A549 (cell line): Measurements from ENCODE around the gene ENAH. TPM values are rescaled to one million over a fixed set of nuclear protein-coding genes. Genes with fewer than 3 reads are reported as not detected.

Experiments
- ATAC-seq, 2 experiments: fragments of 200-7000 bp in 1 of 2; fragments of >200 bp in 1 of 2; cut with Nextera tagmentation in 1 of 2; cut with Tn5 transposase in 1 of 2; 3 replicates each; pipeline versions ENCODE4 v1.8.0 to v1.9.1; 2018 to 2020; ENCODE audit warnings: mild to moderate bottlenecking in 1 of 2, moderate library complexity in 1 of 2
- CTCF ChIA-PET: fragments of 300-600 bp; sonication (Branson Sonifier 250); formaldehyde crosslinking; extraction: SDS; loops from one replicate; lab custom pipeline; 2021; ENCODE audit warnings: antibody characterized with exemption, inconsistent platforms; lab: Yijun Ruan, JAX
- POLR2A ChIA-PET: fragments of 350-600 bp; formaldehyde crosslinking; extraction: SDS; loops from one replicate; lab custom pipeline; 2021; ENCODE audit warnings: antibody characterized with exemption, inconsistent platforms; lab: Yijun Ruan, JAX
- DNase-seq, 2 experiments: peaks; one replicate each; pipeline versions ENCODE4 v3.0.0 to v3.0.0-alpha.2; 2011 to 2016; ENCODE audit warnings: low read depth in 1 of 2, low spot score in 1 of 2
- FAIRE-seq: peaks from 2 replicates; lab custom pipeline; 2011; peaks lifted over from hg19 to GRCh38; lab: Jason Lieb, UNC
- H3K27ac ChIP-seq, 2 experiments: fragments of >200 bp; sonication (Bioruptor Twin); formaldehyde crosslinking; 3 replicates each; pipeline ENCODE4 v1.5.1; 2016 to 2017
- H3K4me1 ChIP-seq: fragments of >200 bp; sonication (Bioruptor Twin); formaldehyde crosslinking; 3 replicates; pipeline ENCODE4 v1.6.1; 2016
- H3K4me2 ChIP-seq: fragments of >200 bp; sonication (Bioruptor Twin); formaldehyde crosslinking; 3 replicates; pipeline ENCODE4 v1.6.1; 2016
- H3K4me3 ChIP-seq: fragments of >200 bp; sonication (Bioruptor Twin); formaldehyde crosslinking; 3 replicates; pipeline ENCODE4 v1.5.1; 2016
- H3K9me3 ChIP-seq: fragments of >200 bp; sonication (Bioruptor Twin); formaldehyde crosslinking; 3 replicates; pipeline ENCODE4 v1.6.1; 2016
- CBX8 ChIP-seq: fragments of 200-600 bp; sonication (generic); IDR thresholded peaks from 2 replicates; pipeline ENCODE4 v1.6.1; 2016
- CEBPB ChIP-seq, 2 experiments: fragments of >200 bp in 1 of 2; sonication (Bioruptor Twin) in 1 of 2; formaldehyde crosslinking in 1 of 2; IDR thresholded peaks; 2 replicates each; pipeline ENCODE4 v1.6.1; 2012 to 2016
- EHF ChIP-seq: fragments of 250-450 bp; sonication (Bioruptor Pico); IDR thresholded peaks from 2 replicates; pipeline ENCODE4 v1.5.0; 2020; ENCODE audit warnings: mild to moderate bottlenecking
- FOSL2 ChIP-seq, 2 experiments: fragments of 450-650 bp in 1 of 2; fragments of >200 bp in 1 of 2; sonication (Bioruptor Twin) in 1 of 2; formaldehyde crosslinking; IDR thresholded peaks; 2 replicates each; pipeline versions ENCODE4 v1.5.0 to v1.6.1; 2016 to 2020; ENCODE audit warnings: mild to moderate bottlenecking in 1 of 2, moderate library complexity in 1 of 2
- HEYL ChIP-seq: fragments of 250-450 bp; sonication (Bioruptor Pico); IDR thresholded peaks from 2 replicates; pipeline ENCODE4 v1.8.0; 2021; ENCODE audit warnings: mild to moderate bottlenecking, moderate library complexity
- HOXA7 ChIP-seq: fragments of 250-450 bp; sonication (Bioruptor Pico); IDR thresholded peaks from 2 replicates; pipeline ENCODE4 v1.5.0; 2020; ENCODE audit warnings: mild to moderate bottlenecking, moderate library complexity
- HOXB5 ChIP-seq: fragments of 250-450 bp; sonication (Bioruptor Pico); IDR thresholded peaks from 2 replicates; pipeline ENCODE4 v1.5.0; 2020; ENCODE audit warnings: mild to moderate bottlenecking, moderate library complexity
- KDM1A ChIP-seq: fragments of 200-600 bp; sonication (generic); IDR thresholded peaks from 2 replicates; pipeline ENCODE4 v1.6.1; 2016; ENCODE audit warnings: low read depth, mild to moderate bottlenecking
- MAFK ChIP-seq: fragments of 450-650 bp; IDR thresholded peaks from 2 replicates; pipeline ENCODE4 v1.6.1; 2014; ENCODE audit not compliant: partially characterized antibody
- MAZ ChIP-seq: fragments of 150-350 bp; IDR thresholded peaks from 2 replicates; pipeline ENCODE4 v1.6.1; 2014; ENCODE audit warnings: antibody characterized with exemption, low read depth, low read length, borderline replicate concordance
- NPAS2 ChIP-seq: fragments of 250-450 bp; sonication (Bioruptor Pico); IDR thresholded peaks from 2 replicates; pipeline ENCODE4 v1.8.0; 2022; ENCODE audit warnings: mild to moderate bottlenecking, moderate library complexity, borderline replicate concordance
- RAD21 ChIP-seq, 2 experiments: fragments of >200 bp in 1 of 2; sonication (Bioruptor Twin) in 1 of 2; formaldehyde crosslinking in 1 of 2; IDR thresholded peaks in 1 of 2; conservative IDR thresholded peaks in 1 of 2; 2 replicates in 1 of 2; 3 replicates in 1 of 2; pipeline ENCODE4 v1.6.1; 2012 to 2018; ENCODE audit warnings: inconsistent platforms in 1 of 2
- RFX5 ChIP-seq: fragments of 450-650 bp; IDR thresholded peaks from 2 replicates; pipeline ENCODE4 v1.7.1; 2014; ENCODE audit warnings: antibody characterized with exemption, mild to moderate bottlenecking, moderate library complexity
- RNF2 ChIP-seq: fragments of 200-600 bp; sonication (generic); IDR thresholded peaks from 2 replicates; pipeline ENCODE4 v1.6.1; 2016; ENCODE audit warnings: low read depth, mild to moderate bottlenecking, antibody characterized with exemption, moderate library complexity, borderline replicate concordance
- SMC3 ChIP-seq: fragments of >200 bp; sonication (Bioruptor Twin); formaldehyde crosslinking; IDR thresholded peaks from 3 replicates; pipeline ENCODE4 v1.6.1; 2018; ENCODE audit warnings: inconsistent platforms
- WGBS: methylation state at CpG from one replicate; pipeline ENCODE4 v1.1.6; 2017; ENCODE audit errors: missing lambda C conversion rate; 5-methylcytosine and 5-hydroxymethylcytosine counted together
- polyA plus RNA-seq, 4 experiments: library from polyadenylated mRNA; depleted of rRNA in 3 of 4; stranded (reverse); fragments of >200 nt; fragmentation: RNase III in 1 of 4; extraction: RNeasy Plus Mini Kit Qiagen cat#74134 plus additional on column Dnase treatment in 1 of 4; gene quantifications; 2 replicates in 3 of 4; 3 replicates in 1 of 4; pipeline ENCODE4 v1.2.3, GENCODE V29; 2011 to 2017
- TF ChIP-seq, protein P1 (sequence below): fragments of 250-450 bp; sonication (Bioruptor Pico); IDR thresholded peaks from 2 replicates; pipeline ENCODE4 v1.5.0; 2020; ENCODE audit warnings: low read depth, mild to moderate bottlenecking, moderate library complexity
- TF ChIP-seq, protein P2 (sequence below): IDR thresholded peaks from 2 replicates; pipeline ENCODE4 v1.6.1; 2012; ENCODE audit warnings: low read depth, borderline replicate concordance
- TF ChIP-seq, protein P3 (sequence below): fragments of >200 bp; sonication (Bioruptor Twin); formaldehyde crosslinking; IDR thresholded peaks from 3 replicates; pipeline ENCODE4 v1.5.1; 2016
- TF ChIP-seq, protein P4 (sequence below): fragments of >200 bp; sonication (Bioruptor Twin); formaldehyde crosslinking; IDR thresholded peaks from 2 replicates; pipeline ENCODE4 v1.6.1; 2016
- TF ChIP-seq, protein P5 (sequence below): fragments of >200 bp; sonication (Bioruptor Twin); formaldehyde crosslinking; IDR thresholded peaks from 3 replicates; pipeline ENCODE4 v1.6.1; 2016
- TF ChIP-seq, protein P6 (sequence below): fragments of 250-450 bp; sonication (Bioruptor Pico); IDR thresholded peaks from 2 replicates; pipeline ENCODE4 v1.5.0; 2021; ENCODE audit warnings: mild to moderate bottlenecking, moderate library complexity, borderline replicate concordance

The ENAH gene
- polyA plus RNA-seq, 2 of the 4 experiments (the other 2 are of a cell fraction): 142 to 155 TPM

DNA sequence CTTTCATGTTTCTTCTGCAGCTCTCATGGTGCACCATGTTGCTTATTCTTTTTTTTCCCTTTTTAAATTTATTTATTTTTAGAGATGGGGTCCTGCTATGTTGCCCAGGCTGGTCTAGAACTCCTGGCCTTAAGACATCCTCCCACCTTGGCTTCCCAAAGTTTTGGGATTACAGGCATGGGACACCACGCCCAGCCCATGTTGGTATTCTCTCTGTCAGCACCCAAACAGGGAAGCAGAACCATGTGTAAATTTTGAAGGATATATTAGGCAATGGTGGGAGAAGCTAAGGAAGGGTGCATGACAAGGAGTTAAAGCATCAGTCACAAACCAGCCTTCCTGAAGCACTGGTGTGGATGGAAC lies 39.6 kb upstream of the ENAH start (continued):
- TF ChIP-seq RNF2: no peak
- TF ChIP-seq, all 56 proteins: peak for 0

DNA sequence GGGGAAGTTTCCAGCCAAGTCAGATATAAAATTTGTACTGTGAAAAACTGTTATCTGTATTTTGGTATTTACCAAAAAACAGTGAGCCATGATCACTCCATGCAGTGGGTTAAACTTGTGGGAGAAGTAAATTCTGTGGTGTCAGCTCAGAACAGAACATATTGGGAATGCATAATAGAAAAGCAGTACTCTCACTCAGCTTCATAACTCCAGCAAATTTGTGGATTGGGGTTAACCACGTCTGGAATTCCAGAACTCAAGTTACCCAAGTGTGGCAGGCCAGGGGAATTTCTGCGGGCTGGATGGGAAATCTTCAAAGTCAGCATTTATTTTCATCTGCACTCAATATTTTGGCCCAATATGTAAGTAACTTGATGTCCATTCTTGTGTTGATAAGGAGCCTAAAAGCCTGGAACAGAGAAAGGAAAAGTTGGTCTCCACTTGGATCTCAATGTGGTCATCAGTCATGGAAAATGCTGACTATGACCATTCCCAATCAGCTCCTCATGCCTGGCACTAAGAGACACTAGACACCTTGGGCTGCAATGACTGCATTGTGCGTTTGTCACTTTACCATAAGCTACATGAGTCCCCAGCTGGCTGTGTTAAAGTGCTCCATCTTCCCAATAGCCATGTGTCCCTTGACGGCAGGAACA lies 39.1 kb upstream of the ENAH start:
- TF ChIP-seq HOXB5 (no peak), MAFK (peak; percentile 94)
- TF ChIP-seq, all 56 proteins: peak for 1
- H3K4me3 ChIP-seq: no peak overlapping the region
- H3K4me2 ChIP-seq: peak overlapping the region; percentile 29; the same call in 1 of the 3 replicates
- ATAC-seq (no peak), DNase-seq (no peak), FAIRE-seq (no peak)
- H3K27ac ChIP-seq: peak overlapping the region; percentile 37 to 52; a peak in 3 of 6 replicates
- 83% methylated on average over 4 of the region's 4 CpGs for WGBS
- no peaks in the 10 kb centered on the region for H3K9me3 ChIP-seq
- peaks cover 43% of the 10 kb centered on the region for H3K4me1 ChIP-seq
- ChIA-PET POLR2A (interaction anchor here (0.9 kb wide), 1 partner anchor 39 kb away, joined by 3 read pairs; the partner anchor contains the start of gene ENAH), CTCF (interaction anchor here (0.6 to 2.1 kb wide), 8 partner anchors 10 to 191 kb away, joined by 3 to 7 read pairs (median 4); no protein-coding TSS in a partner anchor)

DNA sequence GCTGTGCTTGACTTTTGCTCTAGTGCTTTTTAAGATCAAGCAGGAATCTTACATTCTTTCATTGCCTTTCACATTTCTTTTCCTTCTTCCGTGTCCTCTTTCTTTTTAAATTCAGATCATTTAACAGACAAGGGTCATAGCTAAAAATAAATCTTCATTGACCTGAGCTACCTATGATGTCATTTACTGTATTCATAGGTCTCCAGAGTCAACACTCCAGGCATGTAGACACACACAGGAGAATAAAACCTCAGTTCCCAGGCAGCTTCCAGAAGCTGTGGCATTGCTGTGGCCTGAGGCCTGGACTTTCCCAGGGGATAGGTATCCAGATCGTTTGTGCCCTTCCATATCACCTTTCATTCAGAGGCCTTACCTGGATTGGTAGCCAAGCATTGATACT lies 38.5 kb upstream of the ENAH start:
- Histone ChIP-seq H3K27ac (peak overlapping the region; percentile 37 to 52; a peak in 4 of 6 replicates), H3K4me1 (peaks cover 43% of the 10 kb centered on the region), H3K4me3 (no peak overlapping the region), H3K9me3 (no peaks in the 10 kb centered on the region), H3K4me2 (peak overlapping the region; percentile 29; the same call in 2 of the 3 replicates)
- 37% methylated on average over 2 of the region's 2 CpGs for WGBS
- FAIRE-seq (no peak), ATAC-seq (peak in 1 of 2 experiments; percentile 58; a peak in 3 of 6 replicates), DNase-seq (peak in 1 of 2 experiments; percentile 59)
- no peak for TF ChIP-seq KDM1A
- TF ChIP-seq, protein P1, sequence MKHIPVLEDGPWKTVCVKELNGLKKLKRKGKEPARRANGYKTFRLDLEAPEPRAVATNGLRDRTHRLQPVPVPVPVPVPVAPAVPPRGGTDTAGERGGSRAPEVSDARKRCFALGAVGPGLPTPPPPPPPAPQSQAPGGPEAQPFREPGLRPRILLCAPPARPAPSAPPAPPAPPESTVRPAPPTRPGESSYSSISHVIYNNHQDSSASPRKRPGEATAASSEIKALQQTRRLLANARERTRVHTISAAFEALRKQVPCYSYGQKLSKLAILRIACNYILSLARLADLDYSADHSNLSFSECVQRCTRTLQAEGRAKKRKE (CRISPR knock-in tag): no peak
- TF ChIP-seq, protein P2, sequence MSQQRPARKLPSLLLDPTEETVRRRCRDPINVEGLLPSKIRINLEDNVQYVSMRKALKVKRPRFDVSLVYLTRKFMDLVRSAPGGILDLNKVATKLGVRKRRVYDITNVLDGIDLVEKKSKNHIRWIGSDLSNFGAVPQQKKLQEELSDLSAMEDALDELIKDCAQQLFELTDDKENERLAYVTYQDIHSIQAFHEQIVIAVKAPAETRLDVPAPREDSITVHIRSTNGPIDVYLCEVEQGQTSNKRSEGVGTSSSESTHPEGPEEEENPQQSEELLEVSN: no peak
- no peak for TF ChIP-seq HEYL (CRISPR knock-in tag)
- no peak for TF ChIP-seq RNF2
- TF ChIP-seq, protein P3, sequence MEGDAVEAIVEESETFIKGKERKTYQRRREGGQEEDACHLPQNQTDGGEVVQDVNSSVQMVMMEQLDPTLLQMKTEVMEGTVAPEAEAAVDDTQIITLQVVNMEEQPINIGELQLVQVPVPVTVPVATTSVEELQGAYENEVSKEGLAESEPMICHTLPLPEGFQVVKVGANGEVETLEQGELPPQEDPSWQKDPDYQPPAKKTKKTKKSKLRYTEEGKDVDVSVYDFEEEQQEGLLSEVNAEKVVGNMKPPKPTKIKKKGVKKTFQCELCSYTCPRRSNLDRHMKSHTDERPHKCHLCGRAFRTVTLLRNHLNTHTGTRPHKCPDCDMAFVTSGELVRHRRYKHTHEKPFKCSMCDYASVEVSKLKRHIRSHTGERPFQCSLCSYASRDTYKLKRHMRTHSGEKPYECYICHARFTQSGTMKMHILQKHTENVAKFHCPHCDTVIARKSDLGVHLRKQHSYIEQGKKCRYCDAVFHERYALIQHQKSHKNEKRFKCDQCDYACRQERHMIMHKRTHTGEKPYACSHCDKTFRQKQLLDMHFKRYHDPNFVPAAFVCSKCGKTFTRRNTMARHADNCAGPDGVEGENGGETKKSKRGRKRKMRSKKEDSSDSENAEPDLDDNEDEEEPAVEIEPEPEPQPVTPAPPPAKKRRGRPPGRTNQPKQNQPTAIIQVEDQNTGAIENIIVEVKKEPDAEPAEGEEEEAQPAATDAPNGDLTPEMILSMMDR: no peak
- TF ChIP-seq, protein P4, sequence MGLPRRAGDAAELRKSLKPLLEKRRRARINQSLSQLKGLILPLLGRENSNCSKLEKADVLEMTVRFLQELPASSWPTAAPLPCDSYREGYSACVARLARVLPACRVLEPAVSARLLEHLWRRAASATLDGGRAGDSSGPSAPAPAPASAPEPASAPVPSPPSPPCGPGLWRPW: no peak
- TF ChIP-seq EHF (CRISPR knock-in tag): no peak
- TF ChIP-seq, protein P5, sequence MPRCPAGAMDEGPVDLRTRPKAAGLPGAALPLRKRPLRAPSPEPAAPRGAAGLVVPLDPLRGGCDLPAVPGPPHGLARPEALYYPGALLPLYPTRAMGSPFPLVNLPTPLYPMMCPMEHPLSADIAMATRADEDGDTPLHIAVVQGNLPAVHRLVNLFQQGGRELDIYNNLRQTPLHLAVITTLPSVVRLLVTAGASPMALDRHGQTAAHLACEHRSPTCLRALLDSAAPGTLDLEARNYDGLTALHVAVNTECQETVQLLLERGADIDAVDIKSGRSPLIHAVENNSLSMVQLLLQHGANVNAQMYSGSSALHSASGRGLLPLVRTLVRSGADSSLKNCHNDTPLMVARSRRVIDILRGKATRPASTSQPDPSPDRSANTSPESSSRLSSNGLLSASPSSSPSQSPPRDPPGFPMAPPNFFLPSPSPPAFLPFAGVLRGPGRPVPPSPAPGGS: no peak
- no peak for TF ChIP-seq RAD21 (conservative IDR thresholded peaks at IDR 0.05 in 1 of 2, IDR thresholded peaks at IDR 0.05 in 1 of 2)
- TF ChIP-seq FOSL2 (IDR thresholded peaks at IDR 0.05): no peak
- no peak for TF ChIP-seq FOSL2 (CRISPR knock-in tag; IDR thresholded peaks at IDR 0.05)
- no peak for TF ChIP-seq HOXA7 (CRISPR knock-in tag)
- TF ChIP-seq, protein P6, sequence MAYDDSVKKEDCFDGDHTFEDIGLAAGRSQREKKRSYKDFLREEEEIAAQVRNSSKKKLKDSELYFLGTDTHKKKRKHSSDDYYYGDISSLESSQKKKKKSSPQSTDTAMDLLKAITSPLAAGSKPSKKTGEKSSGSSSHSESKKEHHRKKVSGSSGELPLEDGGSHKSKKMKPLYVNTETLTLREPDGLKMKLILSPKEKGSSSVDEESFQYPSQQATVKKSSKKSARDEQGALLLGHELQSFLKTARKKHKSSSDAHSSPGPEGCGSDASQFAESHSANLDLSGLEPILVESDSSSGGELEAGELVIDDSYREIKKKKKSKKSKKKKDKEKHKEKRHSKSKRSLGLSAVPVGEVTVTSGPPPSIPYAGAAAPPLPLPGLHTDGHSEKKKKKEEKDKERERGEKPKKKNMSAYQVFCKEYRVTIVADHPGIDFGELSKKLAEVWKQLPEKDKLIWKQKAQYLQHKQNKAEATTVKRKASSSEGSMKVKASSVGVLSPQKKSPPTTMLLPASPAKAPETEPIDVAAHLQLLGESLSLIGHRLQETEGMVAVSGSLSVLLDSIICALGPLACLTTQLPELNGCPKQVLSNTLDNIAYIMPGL: no peak
- TF ChIP-seq CBX8: no peak
- TF ChIP-seq SMC3: no peak
- TF ChIP-seq RFX5: no peak
- TF ChIP-seq NPAS2 (CRISPR knock-in tag): no peak
- no peak for TF ChIP-seq HOXB5
- TF ChIP-seq MAZ: no peak
- TF ChIP-seq CEBPB (IDR thresholded peaks at IDR 0.05): no peak
- ChIA-PET CTCF (interaction anchor here (1.5 to 2.1 kb wide), 3 partner anchors 17 to 76 kb away, joined by 4 to 7 read pairs (median 6); no protein-coding TSS in a partner anchor), POLR2A (no interaction called here)
